Fibroblast of mammary gland (primary cell): Measurements from ENCODE around the gene PLPP4.

Source experiments
- DNase-seq: peaks from one replicate; pipeline ENCODE4 v3.0.0-alpha.2; 2010; ENCODE audit warnings: low read depth
- H3K4me3 ChIP-seq: 2 replicates; pipeline ENCODE4 v1.5.1; 2011; ENCODE audit warnings: low read depth, mild to moderate bottlenecking, low read length, moderate library complexity; ENCODE audit not compliant: control insufficient read depth
- TF ChIP-seq, protein P1 (sequence below): conservative IDR thresholded peaks from 2 replicates; pipeline ENCODE4 v1.5.1; 2011; ENCODE audit warnings: low read depth, low read length, inconsistent platforms; ENCODE audit not compliant: control insufficient read depth, insufficient read depth

The PLPP4 gene

GRCh38 chr10:120588311-120588710, 131.3 kb downstream of the PLPP4 start:
- TF ChIP-seq, protein P1, sequence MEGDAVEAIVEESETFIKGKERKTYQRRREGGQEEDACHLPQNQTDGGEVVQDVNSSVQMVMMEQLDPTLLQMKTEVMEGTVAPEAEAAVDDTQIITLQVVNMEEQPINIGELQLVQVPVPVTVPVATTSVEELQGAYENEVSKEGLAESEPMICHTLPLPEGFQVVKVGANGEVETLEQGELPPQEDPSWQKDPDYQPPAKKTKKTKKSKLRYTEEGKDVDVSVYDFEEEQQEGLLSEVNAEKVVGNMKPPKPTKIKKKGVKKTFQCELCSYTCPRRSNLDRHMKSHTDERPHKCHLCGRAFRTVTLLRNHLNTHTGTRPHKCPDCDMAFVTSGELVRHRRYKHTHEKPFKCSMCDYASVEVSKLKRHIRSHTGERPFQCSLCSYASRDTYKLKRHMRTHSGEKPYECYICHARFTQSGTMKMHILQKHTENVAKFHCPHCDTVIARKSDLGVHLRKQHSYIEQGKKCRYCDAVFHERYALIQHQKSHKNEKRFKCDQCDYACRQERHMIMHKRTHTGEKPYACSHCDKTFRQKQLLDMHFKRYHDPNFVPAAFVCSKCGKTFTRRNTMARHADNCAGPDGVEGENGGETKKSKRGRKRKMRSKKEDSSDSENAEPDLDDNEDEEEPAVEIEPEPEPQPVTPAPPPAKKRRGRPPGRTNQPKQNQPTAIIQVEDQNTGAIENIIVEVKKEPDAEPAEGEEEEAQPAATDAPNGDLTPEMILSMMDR: no peak

GRCh38 chr10:120593693-120594092, 136.7 kb downstream of the PLPP4 start:
- no peak overlapping the region for H3K4me3 ChIP-seq
- TF ChIP-seq, protein P1: no peak
- DNase-seq: no peak

More at GRCh38 chr10:120588311-120588710, 131.3 kb downstream of the PLPP4 start:
- no peak for DNase-seq
- H3K4me3 ChIP-seq: no peak overlapping the region

GRCh38 chr10:120597902-120598301, 140.9 kb downstream of the PLPP4 start:
- no peak overlapping the region for H3K4me3 ChIP-seq
- no peak for DNase-seq
- TF ChIP-seq, protein P1: no peak

DNA sequence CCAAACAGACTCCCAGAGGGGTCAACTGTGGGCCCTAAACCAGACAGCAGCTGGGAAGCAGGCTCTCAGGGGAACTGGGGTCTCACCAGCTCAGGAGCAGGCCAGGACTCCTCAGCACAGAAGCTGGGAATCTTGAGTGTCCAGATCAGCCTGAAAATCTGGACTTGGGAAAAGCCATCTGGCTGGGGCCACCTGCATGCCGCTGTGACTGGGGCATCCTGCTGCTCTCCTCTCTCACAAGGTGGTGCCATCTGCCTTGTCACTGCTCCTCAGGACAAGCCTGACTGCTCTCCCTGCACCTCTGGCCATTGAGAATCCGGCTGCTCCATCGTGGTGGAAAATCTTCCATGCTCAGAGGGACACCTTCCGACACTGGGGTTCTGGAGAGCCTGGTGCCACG, 141.4 kb downstream of the PLPP4 start:
- H3K4me3 ChIP-seq: no peak overlapping the region
- TF ChIP-seq, protein P1: no peak
- no peak for DNase-seq

DNA sequence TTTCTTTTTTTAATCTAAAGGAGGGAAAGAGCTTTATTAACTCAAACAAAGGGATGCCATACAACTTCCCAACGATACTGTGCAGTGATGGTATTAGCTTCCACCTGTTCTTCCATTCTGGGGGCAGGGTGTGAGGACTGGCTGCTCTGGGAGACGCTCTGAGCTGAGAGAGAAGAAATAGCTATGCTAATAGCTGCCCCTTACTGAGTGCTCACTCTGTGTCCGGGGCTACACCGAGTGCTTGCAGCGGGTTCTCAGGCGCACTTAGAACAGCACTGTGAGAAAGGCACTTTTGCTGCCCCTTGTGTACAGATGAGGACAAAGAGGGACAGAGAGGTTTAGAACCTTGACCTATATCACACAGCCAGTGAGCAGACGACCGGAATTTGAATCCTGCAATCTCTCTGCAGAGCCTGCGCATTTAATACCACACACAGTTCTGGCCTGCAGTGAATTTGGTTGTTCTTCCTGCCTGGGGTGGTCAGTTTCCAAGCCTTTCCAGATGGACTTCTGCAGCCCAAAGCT, 142.2 kb downstream of the PLPP4 start:
- TF ChIP-seq, protein P1: no peak
- no peak overlapping the region for H3K4me3 ChIP-seq

GRCh38 chr10:120600871-120601649, 144.0 kb downstream of the PLPP4 start:
- H3K4me3 ChIP-seq: no peak overlapping the region
- TF ChIP-seq, protein P1: no peak
- DNase-seq: no peak

More for the DNA sequence above, 142.2 kb downstream of the PLPP4 start:
- DNase-seq: no peak
